GM18951 (cell line): ENCODE data around the gene NLGN1.

Source experiments
- POLR2A ChIP-seq: IDR thresholded peaks from 4 replicates; pipeline ENCODE4 v1.6.1; 2011; ENCODE audit warnings: mild to moderate bottlenecking; ENCODE audit not compliant: insufficient read length, insufficient read depth; ENCODE audit errors: extremely low read depth
- in situ Hi-C: fragments of 300-500 bp; cut with MboI; formaldehyde crosslinking; loops from one replicate; pipeline ENCODE4 v1.12.0; 2022; ENCODE audit warnings: low sequenced_read_pairs, mixed read lengths, inconsistent platforms; ENCODE audit not compliant: unreplicated experiment

The NLGN1 gene

DNA sequence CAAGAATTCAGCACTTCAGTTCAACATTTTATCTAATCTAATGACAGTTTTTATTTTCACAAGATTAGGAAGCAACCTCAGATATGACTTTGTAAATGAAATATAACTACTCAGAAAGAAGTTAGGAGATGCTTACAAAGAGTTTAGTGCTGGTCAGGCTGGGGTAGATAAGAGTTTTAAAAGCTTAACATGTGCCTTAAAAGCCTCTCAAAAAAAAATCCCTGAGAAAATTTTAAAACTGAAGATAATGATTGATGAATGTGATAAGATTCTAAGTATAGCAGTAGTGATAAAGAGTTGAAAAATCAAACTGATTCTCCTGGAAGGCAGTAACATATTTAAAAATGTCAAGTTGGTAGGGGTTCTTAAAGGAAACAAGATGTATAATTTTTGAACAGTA lies 478.2 kb downstream of the NLGN1 start:
- in situ Hi-C loops, result no loop called here

DNA sequence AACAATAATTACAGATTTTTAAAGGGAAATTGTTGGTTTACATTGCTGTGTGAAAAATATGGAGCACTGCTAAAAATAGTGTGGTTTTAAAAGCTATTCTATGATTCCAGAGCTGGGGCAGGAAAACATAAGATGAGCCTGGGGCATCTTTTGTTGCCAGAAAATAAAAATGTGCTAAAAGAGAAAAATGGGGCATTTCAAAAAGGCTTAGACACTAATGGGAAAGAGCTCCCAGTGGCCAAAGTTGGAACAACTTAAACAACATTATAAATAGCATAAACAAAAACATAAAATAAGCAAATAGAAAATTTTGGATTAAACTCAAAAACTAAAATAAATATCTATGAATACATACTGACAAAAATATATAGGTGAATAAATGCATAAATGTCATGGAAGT lies 478.9 kb downstream of the NLGN1 start:
- in situ Hi-C loops, result no loop called here
- TF ChIP-seq POLR2A, result no peak

More for the DNA sequence above, 478.2 kb downstream of the NLGN1 start:
- TF ChIP-seq POLR2A, result no peak

DNA sequence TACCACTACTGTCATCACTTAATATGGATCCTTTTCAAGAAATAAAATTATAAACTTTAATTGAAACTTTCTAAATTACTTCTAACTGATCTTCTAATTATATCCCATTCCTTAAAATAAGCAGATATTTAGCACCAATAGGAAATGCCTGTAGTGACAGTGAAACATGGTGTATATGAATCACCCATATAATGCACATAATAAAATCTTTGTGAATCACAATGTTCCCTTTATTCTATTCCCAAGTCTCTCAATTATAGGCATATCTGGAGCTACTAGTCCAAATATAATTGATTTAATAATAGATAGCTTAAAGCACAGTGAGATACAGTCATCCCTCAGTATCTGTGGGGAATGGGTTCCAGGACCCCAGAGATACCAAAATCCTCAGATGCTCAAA lies 490.3 kb downstream of the NLGN1 start:
- in situ Hi-C loops, result no loop called here
- TF ChIP-seq POLR2A, result no peak

DNA sequence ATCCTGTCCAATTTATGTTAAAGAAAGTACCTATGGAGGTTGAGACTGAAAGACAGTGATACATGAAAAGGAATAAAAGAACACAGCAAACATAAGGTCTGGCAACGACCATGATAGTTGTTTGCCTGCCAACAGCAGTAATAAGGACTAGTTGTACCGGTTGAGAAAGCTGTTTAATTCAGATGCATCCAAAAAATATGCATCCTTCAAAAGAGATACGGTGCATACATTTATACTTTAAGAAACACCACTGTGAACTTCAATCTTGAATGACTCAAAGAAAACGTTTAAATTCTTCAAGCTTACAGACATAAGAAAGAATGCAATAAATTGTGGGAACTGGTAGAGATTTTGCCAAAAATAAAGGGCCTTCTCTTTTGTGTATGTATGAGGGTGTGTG lies 492.1 kb downstream of the NLGN1 start:
- no peak for TF ChIP-seq POLR2A

DNA sequence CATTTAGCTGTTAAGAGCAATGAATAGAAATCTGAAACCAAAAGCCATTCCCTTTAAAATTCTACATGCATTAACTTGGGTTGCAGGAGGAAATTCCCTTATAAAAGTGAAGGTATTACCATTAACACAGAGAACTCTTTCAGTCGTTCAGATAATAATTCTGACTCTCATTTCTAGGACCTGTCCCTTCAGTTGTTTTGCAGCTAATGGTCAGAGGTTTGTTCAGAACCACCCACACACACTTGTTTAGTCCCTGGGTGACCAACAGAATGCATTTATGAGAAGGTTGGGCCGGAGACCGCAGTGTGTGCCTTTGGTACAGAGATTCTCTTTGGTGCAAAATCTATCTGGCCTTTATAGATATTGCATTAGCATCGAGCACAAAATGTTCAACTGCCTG lies 492.5 kb downstream of the NLGN1 start:
- in situ Hi-C loops, result no loop called here
- TF ChIP-seq POLR2A, result no peak

More for the DNA sequence above, 492.1 kb downstream of the NLGN1 start:
- in situ Hi-C loops, result no loop called here

DNA sequence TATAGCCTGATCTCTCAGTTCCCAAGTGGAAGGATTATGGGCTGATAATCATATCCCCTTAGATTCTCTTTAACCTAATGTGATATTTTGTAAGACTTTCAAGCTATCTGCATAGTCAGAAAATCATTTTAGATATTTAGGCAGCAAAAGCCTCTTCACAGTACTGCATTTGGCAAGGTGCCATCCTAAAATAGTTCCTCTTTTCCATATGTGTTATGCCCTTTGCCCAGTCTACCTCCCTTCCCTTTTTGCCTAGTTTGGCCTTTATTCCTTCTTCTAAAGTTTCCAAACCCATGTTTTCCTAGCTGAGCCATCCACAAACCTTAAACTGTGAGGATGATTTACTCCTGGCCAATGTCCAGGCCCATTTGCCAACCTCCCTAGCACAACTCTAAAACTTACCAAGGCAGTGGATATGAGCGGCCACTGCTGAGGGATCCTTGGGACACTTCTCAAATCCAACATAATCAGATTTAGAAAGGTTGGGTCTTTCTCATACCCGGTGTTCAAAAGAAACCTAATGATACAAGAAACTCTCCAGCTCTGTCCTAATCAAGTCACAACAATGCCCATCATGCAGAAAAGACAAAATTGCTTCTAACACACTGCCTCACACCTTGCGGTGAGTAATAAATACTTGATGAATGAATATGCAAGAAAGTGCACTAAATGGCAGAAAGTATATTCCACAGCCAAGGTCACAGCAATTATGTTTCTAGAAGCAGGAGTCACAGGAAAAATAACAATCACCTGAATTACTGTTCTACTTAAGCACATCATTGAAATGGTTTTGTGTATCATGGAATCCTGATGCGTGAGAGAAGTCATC lies 493.9 kb downstream of the NLGN1 start:
- TF ChIP-seq POLR2A, result no peak
- in situ Hi-C loops, result no loop called here

DNA sequence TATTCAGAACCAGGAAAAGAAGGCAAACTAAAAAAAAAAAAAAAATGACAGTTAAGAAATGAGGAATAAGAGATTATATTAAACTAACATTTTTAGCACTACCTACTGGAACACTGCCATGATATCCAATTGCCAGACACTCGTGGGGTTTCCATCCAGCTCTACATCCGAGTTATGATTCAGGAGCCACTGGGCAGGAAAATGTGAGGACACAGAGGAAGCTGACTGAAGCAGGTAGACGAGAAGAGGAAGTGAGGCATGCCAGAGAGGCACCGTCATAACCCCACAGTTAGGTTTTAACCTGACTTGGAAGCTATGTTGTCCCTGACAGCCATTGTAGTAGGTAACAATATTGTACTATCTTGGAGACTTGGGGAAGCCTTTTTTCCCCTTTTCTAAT lies 495.0 kb downstream of the NLGN1 start:
- in situ Hi-C loops, result no loop called here
- TF ChIP-seq POLR2A, result no peak

DNA sequence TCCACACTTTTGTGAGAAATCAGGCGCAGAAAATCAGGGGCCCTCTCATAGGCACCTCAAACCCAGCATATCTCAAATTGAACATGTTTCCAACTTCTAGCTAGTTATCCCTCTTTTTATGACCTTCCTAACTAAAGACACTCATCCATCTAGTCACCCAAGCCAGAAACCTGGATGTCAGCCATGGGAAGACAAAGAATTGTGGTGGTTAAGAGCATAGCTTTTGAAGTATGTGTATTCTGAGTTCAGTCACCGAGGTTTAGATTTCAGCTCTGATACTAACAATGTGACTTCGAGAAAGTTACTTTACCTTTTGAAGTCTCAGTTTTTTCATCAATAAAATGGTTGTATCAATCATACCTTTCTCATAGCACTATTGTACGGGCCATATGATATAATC lies 495.5 kb downstream of the NLGN1 start:
- TF ChIP-seq POLR2A, result no peak
- in situ Hi-C loops, result no loop called here

DNA sequence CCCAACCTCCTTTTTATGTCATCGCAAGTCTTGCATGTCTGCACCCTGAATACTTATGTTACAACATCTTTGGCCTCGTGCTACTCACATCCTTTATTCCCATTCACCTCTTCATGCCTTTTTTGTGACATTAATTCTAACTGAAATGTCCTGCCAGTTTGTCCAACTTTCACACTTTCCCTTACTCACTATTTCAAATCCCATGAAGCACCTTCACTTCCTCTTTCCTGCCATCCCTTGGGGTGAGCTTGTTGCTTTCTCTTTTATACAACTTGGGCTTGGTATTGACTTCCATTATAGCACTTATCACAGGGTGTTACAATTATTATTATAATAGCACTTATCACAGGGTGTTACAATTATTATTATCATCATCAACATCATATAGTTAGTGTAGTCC lies 496.3 kb downstream of the NLGN1 start:
- no peak for TF ChIP-seq POLR2A
- in situ Hi-C loops, result no loop called here

DNA sequence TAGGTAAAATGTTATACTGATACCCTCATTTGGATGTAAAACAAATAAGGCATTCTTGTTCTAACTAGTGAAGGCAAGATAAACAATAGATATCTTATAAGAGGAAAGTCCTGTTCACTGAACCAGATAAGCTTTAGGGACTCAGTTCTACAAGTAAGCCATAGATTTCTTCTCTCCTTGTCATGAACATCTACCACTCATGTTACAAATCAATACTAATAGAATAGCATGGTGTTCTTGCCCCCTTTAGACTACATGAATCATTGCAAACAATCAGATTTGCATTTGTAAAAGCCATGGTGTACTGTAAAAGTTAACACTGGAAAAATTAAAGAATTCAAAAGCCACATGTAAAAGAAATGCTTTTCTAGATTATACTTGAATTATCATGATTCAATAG lies 500.1 kb downstream of the NLGN1 start:
- in situ Hi-C loops, result no loop called here
- no peak for TF ChIP-seq POLR2A

DNA sequence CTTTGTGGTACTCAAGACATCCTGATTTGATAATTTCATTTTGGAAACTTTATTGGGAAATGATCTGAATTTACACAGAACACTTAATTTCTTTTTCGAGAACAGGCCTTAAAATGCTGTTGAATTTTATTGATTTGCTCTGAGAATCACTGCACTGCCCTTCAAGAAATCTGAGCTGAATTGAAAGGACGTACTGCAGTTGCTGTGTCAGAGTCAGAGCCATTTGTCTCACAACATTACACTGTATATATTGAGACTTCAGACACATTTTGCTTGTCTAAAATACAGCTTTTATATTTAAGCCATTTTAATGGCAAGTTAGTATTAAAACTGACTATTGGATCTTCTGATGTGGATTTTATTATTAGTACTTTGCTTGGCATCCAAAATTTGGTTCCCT lies 504.1 kb downstream of the NLGN1 start:
- in situ Hi-C loops, result no loop called here
- TF ChIP-seq POLR2A, result no peak

DNA sequence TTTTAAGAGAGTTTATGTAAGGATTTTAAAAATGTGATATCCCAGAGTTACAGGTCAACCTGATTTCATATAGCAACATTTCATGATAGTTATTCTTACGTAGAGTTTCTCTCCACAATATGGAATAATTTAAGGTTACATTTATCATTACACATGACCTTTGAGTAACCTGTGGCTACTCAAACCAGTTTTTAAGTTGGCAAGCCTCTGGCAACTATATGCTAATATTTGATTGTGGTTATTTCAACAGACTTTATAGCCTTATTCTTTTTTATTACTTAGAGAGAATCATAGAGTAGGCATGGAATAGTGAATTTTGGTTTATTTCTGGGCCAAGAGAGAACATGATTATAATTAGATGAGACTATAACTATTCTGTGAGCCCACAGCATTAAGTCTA lies 504.9 kb downstream of the NLGN1 start:
- in situ Hi-C loops, result no loop called here
- no peak for TF ChIP-seq POLR2A

DNA sequence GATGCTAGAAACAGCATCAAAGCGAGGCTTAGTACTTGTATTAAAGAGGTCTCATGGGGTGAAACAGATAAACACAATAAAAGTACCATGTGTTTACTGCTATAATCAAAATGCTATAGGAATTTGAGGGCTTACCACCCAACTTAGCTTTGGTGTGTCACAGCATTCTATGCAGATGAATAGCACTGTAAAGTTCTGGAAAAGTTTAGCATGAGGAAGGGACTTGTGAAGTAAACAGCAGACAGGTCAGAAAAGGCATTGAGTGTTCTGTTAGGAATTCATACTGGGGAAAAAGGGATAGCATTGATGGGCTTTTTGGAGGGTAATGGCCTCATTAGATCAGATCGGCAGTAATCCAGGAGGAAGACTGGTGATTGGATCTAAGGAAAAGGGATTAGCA lies 505.3 kb downstream of the NLGN1 start:
- in situ Hi-C loops, result no loop called here
- no peak for TF ChIP-seq POLR2A

DNA sequence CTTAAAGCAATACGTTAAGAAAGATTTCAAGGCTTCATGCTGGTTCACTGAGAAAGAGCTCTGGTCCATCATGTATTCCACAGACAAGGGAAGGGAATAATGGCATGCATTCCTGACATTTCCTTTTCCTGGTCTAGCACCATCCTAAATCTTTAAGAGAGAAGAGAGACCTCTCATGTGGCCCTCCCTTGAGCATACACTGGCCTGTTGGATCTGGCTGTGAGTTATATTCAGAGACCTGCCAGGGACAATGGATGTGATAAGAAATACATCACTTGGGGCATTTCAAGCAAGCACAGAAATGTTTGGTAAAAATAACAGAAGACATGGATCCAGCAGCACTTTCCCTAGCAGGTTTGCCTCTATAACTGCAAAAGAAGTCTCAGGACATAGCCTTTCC lies 507.8 kb downstream of the NLGN1 start:
- in situ Hi-C loops, result no loop called here
- TF ChIP-seq POLR2A, result no peak

DNA sequence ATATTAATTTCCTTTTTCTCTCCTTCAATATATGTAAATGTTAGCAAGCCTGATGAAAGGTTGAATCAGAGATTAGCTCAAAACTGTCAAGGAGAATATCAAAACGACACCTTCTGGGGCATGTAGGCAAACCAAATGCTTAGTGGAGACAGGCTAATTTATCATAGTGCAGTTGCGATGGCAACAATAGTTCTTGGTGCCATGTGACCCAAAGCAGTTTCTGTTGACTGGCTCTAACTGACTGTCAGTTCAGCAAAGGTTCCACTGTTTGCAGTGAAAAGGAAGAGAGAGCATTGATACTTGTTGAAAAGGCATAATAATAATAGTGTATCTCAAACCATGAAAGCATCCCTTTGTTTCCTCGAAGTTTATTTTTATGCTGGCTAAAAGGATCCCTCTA lies 513.9 kb downstream of the NLGN1 start:
- no peak for TF ChIP-seq POLR2A
- in situ Hi-C loops, result no loop called here

DNA sequence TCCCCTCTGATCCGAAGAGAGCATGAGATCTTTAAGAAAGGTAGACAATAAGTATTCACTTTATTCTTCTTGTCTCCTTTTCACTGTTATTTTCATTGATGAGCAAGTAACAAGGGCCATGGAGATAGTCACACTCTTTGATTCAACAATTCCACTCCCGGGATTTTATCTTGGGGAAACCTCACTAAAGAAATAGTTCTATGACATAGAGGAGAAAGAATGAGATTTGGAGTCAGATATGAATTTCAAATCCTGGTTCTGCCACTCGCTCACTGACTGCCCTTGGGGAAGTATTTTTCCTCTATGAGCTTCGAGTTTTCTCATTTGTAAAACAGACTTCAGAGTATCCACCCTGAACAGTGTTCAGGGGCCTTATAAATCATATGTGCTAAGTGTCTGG lies 514.6 kb downstream of the NLGN1 start:
- in situ Hi-C loops, result no loop called here
- TF ChIP-seq POLR2A, result no peak
